ENCODE data around the gene HRH2. TPM values are rescaled to one million over a fixed set of nuclear protein-coding genes. Genes with fewer than 3 reads are reported as not detected.
"Not testable (repeated sequence)": the region's sequence is repeated elsewhere in the genome, so short reads cannot be mapped to it uniquely, and the experiment has no call there.

HRH2 gene
- total RNA-seq, 1 donor from 2014 or later = 5.7 TPM

DNA sequence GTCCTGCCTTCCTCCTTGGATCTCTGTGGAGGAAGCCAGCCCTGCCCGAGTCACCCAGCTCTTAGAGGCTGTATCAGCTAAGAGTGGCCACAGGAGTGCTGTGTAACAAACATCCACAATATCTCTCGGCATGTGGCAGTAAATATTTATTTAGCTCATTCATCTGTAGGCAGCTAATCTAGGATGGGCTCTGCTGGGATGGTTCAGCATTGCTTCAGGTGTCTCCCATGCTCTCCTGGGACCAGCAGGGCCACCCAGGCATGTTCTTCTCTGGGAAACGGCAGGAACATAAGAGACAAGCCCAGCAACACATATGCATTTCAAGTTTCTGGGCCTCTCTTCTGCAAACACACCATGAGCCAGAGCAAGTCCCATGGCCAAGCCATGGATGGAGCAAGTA lies 56.1 kb downstream of the HRH2 start:
- no peak for DNase-seq (ENCODE audit: low spot score)

- no peak for DNase-seq (ENCODE audit: low spot score)
Observed at GRCh38 chr5:175714479-175715085, 56.7 kb downstream of the HRH2 start.

DNA sequence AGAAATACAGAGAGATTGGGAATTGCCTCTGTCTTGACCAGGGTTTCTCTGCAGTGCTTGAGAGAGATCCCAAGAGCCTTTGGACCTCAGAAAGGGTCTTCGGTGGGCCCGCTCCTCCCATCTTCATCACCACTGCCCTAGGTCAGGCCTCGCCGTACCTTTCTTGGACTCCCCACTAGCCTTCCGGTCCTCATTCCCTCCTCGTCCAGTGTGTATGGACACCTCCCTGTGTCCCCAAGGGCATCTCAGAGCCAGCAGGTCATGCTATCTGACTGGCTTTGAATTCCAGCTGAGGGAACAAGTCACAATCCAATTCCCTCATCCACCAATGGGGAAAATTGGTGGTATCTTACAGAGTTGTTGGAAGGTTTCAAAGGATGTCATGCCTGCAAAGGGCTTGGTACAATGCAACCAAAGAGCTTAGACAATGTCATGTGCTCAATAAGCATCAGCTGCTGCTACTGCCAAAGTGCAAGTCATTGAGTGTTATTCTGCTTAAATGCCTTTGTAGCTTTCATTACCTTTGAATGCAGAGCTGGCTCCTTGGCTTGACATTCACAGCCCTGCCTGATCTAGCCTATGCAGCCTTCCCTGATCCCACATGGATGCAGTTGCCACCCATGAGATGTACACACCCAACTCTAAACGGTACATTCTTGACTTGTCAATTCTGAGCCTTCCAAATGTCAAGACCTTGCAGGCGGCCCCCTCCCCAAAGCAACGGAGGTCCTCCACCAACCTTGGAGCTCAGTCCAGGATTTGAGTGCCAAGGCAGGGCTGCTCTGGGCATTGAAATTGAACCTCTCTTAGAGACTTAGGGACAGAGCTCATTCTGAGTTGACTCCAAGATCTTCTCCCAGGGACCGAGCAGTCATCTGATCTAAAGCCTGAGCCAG lies 58.0 kb downstream of the HRH2 start:
- DNase-seq (ENCODE audit: low spot score) = no peak

GRCh38 chr5:175717837-175718236 lies 60.0 kb downstream of the HRH2 start:
- no peak for DNase-seq (ENCODE audit: low spot score)

DNA sequence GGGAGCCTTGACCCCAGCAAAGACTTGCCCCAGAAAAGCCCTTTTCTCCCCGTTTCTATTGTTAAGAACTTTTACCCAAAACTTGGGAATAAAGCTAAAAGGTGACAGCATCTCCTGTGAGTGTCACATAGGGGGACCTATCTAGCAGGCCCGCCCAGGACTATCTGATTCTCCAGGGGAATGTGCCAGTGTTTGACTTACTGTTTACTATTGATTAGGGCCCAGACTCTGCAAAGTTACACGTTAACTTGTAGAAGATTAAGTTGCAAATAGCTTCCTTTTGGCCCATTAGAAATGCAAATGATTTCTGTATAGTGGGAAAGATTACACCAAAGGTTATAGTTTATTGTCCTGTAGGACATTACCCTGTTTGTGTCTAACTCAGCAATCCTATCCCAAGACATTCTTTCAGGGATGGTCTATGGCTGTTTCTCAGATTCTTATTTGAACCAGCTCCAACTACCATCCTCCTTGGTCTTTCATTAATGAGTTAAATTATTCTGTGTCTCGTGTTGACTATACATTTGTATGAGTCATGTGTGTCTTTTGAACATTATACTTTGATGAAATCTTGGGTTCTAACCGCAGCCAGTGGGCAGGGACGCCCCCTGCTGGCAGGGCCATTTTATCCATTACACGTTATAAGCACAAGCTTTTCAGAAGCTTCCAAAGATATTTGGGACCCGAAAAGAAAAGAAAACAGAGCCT lies 60.7 kb downstream of the HRH2 start:
- no peak for DNase-seq (ENCODE audit: low spot score)

- DNase-seq (ENCODE audit: low spot score) = not testable (repeated sequence)
Observed at GRCh38 chr5:175719109-175719432, 61.2 kb downstream of the HRH2 start.

DNA sequence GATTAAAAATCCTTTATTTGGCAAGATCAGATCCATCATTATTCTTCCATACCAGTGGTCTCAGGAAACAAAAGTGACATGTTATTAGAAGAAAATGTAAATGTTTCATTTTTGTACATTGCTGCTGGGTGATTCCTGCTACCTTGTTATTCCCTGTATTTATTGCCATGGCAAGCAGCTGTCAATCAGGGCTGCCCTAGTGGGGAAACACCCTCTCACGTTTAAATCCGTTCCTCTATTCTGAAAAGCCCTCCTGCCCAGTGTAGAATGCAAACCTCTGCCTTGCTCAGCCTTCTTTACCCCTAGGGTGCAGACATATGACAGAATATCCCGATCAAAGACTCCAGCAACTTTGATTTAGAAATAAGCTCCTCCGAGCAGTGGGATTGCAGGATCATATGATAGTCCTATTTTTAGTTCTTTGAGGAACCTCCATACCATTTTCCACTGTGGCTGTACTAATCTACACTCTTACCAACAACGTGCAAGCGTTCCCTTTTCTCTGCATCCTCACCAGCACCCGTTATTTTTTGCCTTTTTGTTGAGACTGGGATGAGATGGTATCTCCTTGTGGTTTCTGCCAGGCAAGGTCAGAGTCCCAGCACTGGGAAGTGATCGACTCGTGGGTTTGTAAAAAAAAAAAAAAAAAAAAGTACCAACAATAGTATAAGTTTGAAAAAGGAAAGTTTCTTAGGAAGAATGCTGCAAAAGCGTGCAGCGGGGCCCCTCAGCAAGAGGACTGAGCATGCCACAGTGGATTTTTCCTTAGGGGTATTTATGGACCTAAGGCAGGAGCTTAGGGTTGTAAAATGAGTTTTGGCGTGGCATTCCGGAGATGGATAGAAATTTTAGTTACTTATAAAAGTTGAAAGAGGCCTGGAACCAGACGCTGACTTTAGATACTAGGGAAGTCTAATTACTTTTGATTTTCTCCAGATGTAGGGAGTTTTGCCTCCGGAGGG lies 66.7 kb downstream of the HRH2 start:
- DNase-seq (ENCODE audit: low spot score) = peak; percentile 12

DNA sequence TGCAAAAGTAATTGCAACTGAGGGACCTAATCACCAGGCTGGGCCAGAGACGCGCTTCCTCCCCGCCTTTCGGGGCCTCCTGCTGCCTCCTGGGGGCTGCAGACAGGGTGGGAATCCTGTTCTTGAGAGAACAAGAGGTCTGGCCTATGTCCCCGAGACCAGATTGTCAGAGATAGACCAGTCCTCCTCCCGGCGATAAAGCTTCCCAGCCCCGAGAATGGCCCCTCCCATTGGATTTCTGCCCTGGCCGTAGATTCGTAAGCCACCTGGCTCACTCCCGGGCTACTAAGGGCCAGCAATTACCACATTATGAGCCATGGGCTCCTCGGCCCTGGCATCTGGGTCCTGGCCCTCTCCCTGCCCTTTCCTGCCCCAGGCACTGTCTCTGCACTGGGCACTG lies 70.4 kb downstream of the HRH2 start:
- DNase-seq (ENCODE audit: low spot score) = no peak

GRCh38 chr5:175728885-175729828 lies 71.3 kb downstream of the HRH2 start:
- no peak for DNase-seq (ENCODE audit: low spot score)

GRCh38 chr5:175729829-175730277 lies 72.0 kb downstream of the HRH2 start:
- peak; percentile 95 for DNase-seq (ENCODE audit: low spot score)

- no peak for DNase-seq (ENCODE audit: low spot score)
Observed at GRCh38 chr5:175731172-175731571, 73.3 kb downstream of the HRH2 start.

DNA sequence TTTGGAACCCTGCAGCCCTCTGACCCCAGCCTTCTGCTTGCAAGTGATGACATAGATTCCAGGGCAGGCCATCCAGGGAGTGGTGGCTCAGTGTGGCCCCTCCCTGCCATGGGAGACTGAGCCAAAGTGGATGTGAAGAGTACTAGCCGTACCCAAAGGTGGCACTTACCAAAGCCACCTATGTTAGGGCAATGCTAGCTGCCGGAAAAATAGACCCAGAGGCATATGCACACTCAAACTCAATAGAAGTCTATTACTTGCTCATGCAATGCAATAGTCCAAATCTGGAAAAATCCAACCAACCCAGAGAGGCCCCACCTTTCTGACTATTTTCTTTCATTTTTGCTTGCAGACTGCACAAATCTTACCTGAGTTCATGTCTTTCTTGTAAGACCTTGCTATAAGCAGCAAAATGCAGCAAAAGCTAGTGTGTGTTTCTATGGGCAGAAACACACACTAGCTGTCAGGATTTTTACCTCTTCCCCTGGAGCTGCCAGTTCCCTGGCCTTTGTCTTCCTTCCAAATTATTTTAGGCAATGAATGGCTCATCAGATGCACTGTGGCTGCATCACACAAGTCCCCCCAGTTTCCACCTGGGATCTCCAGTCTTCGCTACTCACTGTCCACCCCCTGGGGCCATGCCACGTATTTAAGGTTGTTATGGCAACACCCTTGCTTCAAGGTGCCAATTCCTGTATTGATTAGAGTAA lies 74.0 kb downstream of the HRH2 start:
- DNase-seq (ENCODE audit: low spot score) = no peak

- DNase-seq (ENCODE audit: low spot score) = no peak
Observed at GRCh38 chr5:175733017-175733416, 75.1 kb downstream of the HRH2 start.

- no peak for DNase-seq (ENCODE audit: low spot score)
Observed at GRCh38 chr5:175734016-175734415, 76.1 kb downstream of the HRH2 start.

- DNase-seq (ENCODE audit: low spot score) = no peak
Observed at GRCh38 chr5:175734501-175734900, 76.6 kb downstream of the HRH2 start.

DNA sequence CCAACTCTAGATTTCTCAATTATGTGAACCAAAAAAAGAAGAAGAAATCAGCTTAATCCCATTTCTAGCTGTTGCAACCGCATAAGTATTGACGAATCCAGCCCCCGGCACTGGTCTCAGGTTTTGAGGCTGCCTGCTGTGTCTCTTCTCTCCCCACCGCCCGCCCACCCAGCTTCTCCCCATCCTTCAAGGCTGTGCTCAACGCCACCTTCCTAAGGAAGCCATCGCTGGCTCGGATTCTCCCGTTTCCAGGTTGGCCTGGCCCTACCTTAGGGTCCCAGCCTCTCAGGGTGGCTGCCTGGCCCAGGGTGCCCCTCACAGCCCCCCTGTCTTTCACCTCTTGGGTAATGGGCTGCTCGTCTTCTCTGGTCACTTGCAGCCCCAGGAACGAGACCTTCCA lies 77.8 kb downstream of the HRH2 start:
- no peak for DNase-seq (ENCODE audit: low spot score)

DNA sequence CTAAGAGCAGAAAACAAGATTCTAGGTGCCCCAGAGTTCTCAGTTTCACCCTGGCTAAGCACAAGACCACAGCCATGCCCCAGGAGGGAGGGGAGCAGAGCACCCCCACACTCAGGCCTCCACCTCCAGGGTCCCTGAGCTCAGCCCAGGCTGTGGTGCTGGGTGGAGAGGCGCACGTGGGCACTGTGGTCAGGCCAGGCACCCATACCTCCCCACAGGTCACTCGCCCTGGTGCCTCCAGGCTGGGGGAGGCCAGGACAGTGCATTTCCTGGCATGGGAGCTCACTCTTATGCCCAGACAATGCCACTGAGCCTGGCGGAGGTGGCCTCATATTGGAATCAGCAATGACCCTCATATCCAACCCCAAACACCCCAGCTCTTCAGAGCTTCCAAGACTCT lies 78.8 kb downstream of the HRH2 start:
- DNase-seq (ENCODE audit: low spot score) = no peak

DNA sequence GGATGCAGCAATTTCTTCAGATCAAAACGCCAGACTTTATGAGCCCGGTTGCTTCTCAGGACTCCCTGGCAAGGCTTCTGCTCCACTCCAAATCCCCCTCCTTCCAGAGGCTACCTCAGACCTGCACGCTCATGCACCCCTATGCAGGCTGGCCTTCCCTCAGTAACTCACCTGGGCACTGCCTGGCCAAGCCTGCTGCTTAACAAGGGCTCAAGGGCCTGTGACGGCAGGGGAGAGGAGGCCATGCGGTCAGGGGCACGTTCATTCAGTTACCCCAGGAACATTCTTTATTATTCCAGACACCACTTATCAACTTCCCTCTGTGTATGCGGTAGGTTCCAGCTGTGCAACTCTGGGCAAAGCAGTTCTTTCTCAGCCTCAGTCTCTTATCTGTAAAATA lies 79.6 kb downstream of the HRH2 start:
- DNase-seq (ENCODE audit: low spot score) = no peak

DNA sequence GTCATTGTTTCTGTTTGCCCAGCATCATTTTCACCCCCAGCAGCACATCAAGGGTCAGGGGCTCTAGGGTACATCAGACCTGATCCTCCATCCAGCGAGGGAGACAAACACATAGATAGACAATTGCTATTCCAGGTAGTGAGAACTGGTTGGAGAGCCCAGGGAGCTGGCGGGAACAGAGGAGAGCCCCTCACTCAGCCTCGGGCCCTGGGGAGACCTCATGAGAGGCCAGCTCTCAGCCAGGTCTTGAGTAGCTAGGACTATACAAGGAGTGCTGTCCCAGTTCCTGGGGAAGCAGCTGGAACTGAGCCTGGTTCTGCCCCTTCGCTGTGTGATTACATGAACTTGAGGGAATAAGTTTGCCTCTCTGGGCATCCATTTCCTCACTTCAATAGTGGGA lies 80.3 kb downstream of the HRH2 start:
- peak; percentile 38 for DNase-seq (ENCODE audit: low spot score)
